ENCODE results near the gene PARP8.
"Not testable (repeated sequence)": the region's sequence is repeated elsewhere in the genome, so short reads cannot be mapped to it uniquely, and the experiment has no call there.

The PARP8 gene, protein sequence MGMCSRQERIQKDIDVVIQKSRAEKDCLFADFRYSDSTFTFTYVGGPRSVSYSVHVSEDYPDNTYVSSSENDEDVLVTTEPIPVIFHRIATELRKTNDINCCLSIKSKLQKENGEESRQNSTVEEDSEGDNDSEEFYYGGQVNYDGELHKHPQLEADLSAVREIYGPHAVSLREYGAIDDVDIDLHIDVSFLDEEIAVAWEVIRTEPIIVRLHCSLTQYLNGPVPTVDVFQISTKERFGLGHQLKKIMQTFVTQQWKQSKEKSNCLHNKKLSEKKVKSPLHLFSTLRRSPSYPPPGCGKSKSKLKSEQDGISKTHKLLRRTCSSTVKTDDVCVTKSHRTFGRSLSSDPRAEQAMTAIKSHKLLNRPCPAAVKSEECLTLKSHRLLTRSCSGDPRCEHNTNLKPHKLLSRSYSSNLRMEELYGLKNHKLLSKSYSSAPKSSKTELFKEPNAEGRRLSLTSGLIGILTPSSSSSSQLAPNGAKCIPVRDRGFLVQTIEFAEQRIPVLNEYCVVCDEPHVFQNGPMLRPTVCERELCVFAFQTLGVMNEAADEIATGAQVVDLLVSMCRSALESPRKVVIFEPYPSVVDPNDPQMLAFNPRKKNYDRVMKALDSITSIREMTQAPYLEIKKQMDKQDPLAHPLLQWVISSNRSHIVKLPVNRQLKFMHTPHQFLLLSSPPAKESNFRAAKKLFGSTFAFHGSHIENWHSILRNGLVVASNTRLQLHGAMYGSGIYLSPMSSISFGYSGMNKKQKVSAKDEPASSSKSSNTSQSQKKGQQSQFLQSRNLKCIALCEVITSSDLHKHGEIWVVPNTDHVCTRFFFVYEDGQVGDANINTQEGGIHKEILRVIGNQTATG

DNA sequence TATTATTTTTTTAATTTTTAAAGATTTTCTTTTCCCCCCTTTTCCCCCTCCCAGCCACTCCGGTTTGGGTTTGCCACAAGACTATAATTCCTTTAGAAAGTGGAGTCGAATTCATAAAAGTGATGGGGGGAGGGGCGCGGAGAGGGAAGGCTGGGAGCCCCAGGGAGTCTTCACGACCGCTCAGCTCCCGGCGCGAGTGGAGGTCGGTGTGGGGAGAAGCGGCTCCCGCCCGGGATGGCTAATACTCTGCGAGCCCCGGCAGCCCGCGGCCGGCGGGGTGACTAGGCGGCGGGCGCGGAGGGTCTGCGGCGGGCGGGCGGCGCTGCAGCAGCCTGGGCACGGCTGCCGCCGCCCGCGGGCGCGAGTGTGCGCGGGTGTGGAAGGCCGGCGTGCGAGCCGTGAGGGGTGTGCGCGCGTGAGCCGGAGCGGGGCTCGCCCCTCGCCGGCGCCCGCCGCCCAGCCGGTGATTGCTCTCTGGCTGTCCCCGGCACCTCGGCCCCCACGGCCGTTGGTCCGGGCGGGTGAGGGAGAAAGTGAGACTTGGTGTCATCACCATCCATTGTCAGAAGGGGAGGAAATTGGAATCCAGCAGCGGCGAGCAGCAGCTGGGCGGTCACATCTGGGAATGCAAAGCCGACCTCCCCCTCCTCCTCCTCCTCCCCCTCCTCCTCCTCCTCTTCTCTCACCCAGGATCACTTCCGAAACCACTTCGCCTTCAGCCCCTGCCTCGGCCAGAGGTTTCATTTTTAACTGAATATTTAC lies at the start of gene PARP8:
TSS of gene PARP8 (plus strand) at position 377 of the 762 bp plus-strand sequence. CDS start 459 bp downstream, outside the sequence.
- no peak for FAIRE-seq

DNA sequence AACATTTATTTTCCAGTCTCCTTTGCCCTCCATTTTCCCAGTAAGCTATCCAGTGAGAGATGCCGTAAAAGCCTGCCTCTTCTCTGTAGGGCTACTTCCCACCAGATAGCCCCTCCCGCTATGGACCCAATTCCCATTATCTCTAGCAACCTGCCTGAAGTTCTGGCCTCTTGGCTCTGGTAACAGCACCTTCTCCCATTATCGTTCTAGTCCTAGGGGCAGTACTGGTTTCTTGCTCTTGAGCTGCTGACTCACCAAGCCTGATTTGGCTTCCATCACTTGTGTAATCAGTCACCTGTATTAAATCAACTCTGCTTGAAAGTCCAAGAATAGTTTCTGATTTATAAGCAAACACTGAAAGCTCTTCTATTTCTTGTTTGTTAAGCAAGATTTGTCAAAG lies 42.8 kb upstream of the PARP8 start:
- no peak for FAIRE-seq

DNA sequence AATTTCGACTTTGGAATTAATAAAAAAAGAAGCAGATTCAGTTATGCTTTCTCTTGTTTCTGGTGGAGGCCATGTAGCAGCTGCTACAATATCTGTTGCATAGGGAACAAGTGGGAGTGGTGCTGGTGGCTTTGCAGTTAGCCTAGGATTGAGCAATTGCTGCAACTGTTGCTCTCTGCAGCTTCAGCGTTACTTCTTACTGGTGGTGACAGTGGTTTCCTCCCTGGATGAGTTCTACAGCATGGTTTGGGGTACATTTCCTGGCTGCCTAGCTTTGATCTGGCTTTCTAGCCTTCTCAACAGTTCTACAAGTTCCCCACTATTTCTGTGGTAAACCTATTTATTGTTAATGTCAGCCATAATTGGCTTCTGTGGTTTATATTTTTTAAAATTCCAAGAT lies 31.6 kb upstream of the PARP8 start:
- FAIRE-seq, result not testable (repeated sequence)

DNA sequence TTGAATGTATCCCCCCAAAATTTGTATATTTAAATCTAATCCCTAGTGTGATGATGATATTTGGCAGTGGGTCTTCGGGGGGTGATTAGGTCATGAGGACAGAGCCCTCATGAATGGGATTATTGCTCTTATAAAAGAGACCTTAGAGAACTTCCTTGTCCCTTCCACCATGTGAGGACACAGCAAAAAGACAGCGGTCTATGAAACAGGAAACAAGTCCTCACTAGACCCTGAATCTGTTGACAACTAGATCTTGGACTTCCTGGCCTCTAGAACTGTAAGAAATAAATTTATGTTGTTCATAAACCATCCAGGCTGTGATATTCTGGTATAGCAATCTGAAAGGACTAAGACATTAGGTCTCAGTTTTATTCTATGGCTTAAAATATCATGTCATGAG lies 28.9 kb upstream of the PARP8 start:
- FAIRE-seq, result not testable (repeated sequence)

DNA sequence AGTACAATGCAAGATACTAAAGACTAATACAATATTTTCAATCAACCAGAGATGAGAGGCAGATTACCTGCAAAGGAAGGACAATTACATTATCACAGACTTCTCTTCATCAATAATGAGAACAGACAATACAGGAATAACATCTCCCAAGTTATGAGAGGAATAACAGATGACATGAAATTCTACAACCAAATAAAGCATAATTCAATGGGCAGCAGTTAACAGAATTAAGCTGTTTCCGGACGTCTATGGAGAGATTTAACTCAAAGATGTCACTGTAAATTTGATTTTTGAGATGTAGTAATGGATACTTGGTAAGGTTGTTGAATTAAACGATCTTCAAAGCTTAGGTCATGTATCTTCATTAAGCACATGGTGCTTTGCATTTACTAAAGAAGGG lies 19.8 kb upstream of the PARP8 start:
- FAIRE-seq, result no peak

DNA sequence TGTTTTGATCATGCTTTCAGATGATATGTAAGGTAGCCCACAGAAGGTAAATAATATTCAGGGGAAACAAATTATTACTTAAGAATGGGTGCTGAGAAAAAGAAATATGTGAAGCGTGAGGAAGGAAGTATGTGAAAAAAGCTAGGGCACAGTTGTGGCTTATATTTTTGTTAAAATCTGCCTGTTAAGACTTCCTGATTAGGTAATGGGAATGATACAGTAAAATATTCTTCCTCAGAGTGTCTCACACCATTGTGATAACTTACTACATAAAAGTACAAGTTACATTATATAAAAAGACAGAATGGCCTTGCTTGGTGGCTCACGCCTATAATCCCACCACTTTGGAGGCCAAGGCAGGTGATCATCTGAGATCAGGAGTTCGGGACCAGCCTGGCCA lies 18.7 kb upstream of the PARP8 start:
- FAIRE-seq, result no peak

DNA sequence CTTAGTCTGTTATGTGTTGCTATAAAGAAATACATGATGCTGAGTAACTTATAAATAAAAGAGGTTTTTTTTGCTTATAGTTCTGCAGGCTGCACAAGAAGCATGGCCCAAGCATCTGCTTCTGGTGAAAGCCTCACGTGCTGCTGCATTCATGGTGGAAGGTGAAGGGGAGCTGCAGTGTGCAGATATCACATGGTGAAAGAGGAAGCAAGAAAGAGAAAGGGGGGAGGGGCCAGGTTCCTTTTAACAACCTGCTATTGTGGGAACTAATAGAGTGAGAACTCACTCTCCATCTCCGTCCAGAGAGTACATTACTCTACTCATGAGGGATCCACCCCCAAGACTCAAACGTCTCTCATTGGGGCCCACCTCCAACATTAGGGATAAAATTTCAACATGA lies 12.5 kb upstream of the PARP8 start:
- no peak for FAIRE-seq

DNA sequence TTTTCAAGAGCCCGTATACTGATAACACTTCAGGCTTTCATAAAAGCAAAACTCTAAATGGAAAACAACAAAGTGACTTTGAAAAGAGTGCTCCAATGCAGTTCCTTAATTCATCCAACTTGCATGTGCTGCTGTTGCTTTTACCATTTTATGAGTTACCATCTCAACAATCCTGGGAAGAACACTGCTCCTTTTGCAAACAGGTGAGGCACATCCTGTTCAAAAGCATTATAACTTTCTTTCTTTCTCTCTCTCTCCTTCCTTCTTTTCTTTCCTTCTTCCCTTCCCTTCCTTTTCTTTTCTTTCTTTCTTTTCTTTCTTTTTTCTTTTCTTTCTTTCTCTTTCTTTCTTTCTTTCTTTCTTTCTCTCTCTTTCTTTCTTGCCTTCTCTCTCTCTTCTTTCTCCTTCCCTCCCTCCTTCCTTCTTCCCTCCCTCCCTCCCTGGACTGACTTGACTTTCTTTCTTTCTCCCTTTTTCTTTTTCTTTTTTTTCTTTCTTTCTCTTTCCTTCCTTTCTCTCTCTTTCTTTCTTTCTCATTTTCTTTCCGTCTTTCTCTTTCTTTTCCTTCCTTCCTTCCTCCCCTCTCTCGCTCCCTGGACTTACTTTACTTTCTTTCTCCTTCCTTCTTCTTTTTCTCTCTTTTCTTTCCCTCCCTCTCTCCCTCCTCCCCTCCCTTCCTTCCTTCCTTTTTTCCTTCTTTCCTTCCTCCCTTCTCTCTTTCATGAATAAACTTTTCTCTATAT lies 11.2 kb upstream of the PARP8 start:
- no peak for FAIRE-seq

DNA sequence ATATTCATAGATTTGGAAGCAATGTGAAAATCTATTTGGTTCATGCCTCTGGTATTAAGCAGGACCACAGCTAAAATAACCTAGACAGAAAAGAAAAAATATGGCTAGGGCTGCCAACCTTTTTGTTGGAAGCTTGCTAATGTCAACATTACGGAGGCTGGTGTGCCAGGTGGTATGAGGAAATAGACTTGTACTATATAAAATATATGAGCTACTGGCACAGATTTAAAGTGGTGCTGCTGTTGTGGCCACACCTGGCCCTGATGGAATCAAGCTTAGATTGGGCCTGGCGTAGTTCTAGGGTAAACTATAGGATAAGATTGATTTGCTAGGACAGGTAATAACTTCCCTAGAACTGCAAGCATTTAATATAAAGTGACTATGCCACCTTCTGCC lies 10.6 kb upstream of the PARP8 start:
- FAIRE-seq, result no peak

DNA sequence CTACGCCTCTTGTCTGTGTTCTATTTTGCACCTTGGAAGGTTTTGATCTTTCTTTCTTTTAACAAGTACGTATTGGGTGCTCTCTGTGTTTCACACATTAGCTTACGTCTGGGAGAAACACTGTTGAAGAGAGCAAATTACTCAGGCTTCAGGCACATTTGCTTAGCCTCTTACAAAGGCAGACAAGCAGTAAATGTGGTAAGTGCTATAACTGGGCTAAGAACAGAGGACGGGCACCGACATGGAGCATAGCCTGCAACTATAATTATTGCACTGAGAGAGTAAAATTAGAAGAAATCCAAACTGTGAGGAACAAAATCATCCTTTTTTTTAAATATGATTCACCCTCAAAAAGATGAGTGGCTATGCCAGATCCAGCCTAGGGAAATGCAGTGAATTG lies 9.4 kb upstream of the PARP8 start:
- no peak for FAIRE-seq

DNA sequence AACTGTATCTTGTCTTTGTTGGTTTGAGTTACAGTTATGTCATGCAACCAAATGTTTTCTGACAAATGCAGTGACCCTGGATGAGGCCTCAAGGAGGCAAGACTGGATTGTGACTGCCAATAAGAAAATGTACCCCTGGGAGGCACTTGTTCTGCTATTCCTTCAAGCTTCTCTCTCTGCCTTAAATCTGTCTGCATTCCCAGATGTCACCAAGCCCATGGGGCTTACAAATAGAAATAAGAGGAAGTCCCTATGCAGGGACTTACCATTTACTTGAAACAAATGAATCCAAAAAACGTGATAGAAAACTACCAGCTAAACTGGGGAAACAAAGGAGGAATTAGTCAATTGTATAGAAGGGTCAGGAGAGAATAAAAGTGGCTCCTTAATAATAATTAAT lies 8.2 kb upstream of the PARP8 start:
- no peak for FAIRE-seq

DNA sequence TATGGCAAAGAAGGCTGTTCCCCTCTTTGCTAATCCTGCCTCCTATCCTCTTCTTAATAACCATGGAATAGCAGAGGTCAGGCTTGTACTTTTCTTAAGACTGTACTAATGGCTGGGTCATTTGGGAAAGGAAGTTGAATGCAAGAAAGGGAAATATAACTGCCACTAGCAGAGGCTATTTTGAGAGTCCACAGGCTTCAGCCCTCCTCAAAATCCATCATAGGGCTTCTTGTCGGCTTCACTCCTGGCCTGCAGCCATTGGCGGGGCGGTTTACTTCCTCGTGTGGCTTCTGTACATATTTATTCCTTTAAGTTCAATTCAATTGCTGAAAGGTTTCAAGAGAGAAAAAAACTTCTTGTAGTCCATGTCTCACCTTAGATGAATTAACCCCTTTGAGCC lies 2.8 kb upstream of the PARP8 start:
- no peak for FAIRE-seq

DNA sequence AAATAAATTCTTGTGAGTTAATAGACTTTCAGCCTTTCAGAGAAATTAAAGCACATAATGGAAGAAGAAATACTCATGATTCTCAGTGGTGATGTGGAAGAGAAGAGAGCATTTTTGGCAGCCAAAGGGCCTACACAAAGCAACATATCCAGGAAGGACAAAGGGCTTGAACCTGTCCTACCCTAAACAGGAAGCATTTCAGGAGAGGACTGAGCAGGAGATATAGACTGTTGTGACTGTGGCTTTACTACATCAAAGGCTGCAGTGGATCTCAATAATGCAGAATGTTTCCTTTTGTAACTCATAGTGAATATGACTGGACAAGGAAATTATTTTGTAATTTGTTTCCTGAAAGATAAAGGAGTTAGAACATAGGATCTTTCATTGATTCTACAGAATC lies 1.3 kb upstream of the PARP8 start:
- FAIRE-seq, result no peak

DNA sequence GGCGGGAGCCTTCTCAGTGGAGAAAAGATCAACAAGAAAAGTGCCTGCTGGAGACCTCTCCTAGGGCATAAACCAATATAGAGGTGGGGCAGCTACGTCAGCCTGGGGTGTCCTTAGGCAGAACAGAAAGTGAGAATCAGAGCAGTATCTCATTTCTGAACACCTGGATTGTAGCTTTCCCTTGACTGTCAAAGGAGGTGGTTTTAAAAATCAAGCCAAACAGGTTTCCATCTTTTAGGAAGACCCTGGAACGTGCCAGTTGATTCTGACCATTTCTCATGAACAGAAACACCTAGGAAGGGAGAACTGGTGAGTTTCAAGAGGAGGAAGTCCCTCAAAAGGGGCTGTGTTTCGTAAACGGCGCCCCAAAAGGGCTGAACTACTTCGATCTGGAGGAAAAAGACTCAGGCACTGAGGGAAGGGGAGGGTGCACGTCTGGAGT lies 655 bp upstream of the PARP8 start:
- FAIRE-seq, result not testable (repeated sequence)

DNA sequence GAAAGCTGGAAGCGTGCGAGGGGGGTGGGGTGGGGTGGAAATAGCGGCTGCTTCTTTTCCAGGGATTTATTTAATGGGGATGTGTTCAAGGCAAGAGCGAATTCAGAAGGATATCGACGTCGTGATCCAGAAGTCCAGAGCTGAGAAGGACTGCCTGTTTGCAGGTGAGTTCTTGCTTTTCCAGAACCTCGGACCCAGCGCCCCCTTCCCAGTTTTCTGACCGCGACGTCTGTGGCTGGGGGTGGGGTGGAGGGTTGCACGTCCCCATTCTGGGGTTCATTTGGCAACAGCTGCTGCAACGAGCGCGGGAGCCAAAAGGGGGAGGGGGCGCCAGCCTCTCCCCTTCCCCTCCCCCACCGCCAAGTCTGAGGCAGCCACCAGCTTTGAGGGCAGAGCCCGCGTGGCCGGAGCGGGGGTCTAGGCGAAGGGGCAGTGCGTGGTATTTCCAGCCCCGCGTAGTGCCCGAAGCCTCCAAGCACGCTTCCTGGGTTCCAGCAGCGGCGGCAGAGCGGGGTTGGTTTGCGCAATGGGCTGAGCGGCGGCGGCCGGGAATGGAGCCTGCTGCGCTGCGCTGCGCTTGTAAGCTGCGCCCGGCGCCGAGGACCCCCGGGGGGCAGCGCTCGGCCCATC lies 701 bp downstream of the PARP8 start:
- no peak for FAIRE-seq

DNA sequence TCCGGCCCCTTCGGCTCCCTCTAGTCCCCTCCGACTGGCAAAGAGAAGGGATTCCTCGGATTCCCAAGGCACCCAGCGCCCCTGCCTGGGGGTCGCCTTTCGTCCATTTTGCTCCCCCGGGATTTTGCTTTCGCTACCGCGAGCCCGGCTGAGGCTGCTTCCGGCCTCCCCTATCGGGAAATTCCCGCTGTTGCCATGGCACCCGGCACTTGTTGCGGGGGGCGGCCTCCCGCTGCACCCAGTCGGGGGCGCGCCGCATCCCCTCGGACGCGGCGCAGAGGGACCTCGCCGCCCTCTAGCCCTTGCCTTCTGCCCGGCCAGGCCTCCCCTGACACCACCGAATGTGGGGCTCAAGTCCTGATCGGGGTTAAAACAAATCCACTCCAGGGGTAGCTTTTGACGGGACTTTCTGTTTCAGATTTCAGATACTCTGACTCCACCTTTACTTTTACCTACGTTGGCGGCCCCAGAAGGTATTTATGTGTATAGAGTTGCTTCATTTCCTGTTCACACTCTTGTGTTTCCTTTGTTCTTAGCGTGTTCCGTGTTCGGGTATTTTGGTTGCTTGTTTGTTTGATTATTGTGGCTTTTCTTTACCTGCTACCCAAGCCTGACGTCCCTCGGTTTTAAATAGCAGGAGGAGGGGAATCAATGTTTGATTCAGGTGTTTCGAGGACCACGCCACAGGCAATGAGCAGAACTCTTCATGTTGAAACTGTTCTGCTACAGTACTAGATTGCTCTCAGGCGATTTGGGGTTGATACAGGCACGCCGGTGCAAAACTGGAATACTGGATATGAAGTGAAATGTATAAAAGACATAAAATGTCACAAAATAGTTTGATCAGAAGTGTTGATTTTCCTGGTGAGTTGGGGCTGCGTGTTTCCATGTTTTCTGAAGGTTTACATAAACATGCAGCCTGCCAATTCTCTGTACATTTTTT lies 1.5 kb downstream of the PARP8 start:
- no peak for FAIRE-seq

DNA sequence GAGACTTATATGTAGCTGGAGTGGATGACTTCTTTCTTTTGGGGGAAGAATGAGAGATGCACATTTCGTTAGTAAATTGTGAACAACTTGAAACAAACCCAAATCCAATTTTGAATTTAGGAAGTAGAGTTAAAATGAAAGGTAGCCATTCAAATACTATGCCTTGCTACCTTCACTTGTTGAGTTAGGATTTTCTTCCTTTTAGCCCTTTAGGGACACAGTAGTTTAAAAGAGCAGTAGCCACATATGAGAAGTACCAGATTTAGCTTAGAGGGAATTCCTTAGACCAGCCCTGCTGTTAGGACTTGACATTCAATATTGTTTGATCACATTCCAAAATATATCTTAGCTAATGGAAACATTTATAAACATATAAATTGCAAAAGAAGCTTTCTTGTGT lies 2.2 kb downstream of the PARP8 start:
- not testable (repeated sequence) for FAIRE-seq

DNA sequence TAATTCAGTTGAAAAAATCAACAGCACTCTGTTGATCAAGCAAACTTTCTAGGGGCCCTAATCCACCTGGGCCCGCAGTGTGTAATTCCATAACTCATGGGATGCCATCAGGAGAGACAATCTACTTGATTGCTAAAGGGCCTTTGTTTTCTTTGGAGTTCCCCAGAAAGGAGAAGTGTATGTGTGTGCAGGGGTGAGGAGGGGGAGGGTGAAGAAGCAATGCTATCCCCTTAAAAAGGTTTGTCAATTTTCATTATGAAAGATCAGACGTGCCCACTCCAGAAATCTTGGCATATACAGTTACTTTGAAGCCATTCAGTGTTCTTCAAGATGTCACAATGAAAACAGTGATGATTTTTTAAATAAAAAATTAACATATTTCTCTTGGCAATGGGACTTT lies 6.2 kb downstream of the PARP8 start:
- no peak for FAIRE-seq

DNA sequence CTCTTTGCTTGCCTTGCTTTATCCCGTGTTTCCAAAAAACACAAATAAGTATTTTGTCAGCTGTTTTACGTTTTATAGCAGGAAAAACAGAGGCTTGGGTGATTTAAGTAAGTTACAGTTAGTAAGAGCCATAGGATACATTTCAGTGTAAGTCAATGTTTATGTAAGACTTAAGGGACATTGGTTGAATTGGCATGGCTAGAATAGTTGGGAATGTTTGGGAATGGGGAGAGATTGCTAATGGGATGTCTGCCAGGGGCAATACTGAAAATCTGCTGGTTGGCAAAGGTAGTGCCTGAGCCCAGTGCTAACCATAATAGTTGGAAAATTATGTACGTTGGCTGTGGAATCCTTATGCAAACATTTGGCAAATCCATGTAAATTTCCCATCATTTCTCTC lies 7.0 kb downstream of the PARP8 start:
- not testable (repeated sequence) for FAIRE-seq

DNA sequence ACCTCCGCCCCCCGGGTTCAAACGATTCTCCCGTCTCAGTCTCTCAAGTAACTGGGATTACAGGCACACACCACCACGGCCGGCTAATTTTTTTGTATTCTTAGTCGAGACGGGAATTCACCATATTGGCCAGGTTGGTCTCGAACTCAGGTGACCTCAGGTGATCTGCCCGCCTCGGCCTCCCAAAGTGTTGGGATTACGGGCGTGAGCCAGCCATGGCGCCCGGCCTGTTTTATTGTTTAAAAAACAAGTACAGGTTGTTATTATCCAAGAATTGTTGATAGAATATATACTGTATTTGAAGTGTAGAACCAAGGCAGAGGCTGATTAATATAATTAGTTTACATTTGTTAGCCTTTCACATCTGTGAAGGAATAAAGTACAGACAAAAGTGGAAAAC lies 8.9 kb downstream of the PARP8 start:
- no peak for FAIRE-seq

DNA sequence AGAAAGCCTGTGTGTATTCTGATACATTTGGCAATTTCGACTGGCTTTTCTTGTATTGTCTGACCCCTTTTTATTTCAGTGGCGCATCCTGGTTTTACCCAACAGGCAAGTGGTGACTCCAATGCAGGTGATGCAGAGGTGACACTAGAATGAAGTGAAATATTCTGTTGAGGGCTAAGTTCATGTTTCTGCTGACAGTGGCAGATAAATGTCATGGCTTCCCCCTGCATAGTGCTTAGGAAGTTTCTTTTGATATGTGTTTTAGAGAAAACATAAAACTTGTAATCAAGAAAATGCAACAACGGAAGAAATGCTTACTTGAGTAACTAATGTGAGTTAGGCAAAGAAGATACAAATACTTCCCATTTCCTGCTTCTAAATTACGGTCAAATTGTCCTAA lies 13.1 kb downstream of the PARP8 start:
- not testable (repeated sequence) for FAIRE-seq
